Measurements from ENCODE around the gene HECW1.

- TF ChIP-seq RB1 (IDR thresholded peaks at IDR 0.05; ENCODE audit: borderline replicate concordance) (no peak), CHD2 (IDR thresholded peaks at IDR 0.05; ENCODE audit: borderline replicate concordance, low read depth, low read length) (no peak), CTCF (IDR thresholded peaks at IDR 0.05 in 2 of 3, conservative IDR thresholded peaks at IDR 0.05 in 1 of 3; ENCODE audit: control insufficient read depth in 2 of 3, extremely low read depth in 1 of 3, insufficient read depth in 1 of 3, low read depth in 3 of 3, low read length in 3 of 3) (no peak), TAF1 (IDR thresholded peaks at IDR 0.05; ENCODE audit: borderline replicate concordance, low read depth, low read length) (no peak), MEF2A (IDR thresholded peaks at IDR 0.05; ENCODE audit: insufficient read depth, low read depth, low read length) (no peak), ZNF274 (IDR thresholded peaks at IDR 0.05; ENCODE audit: insufficient read depth, insufficient read length) (no peak), MTA2 (IDR thresholded peaks at IDR 0.05; ENCODE audit: low read depth) (no peak), CBFB (IDR thresholded peaks at IDR 0.05; ENCODE audit: low read depth) (no peak), POLR2AphosphoS5 (IDR thresholded peaks at IDR 0.05; ENCODE audit: low read length) (no peak), ZBTB4 (CRISPR knock-in tag; IDR thresholded peaks at IDR 0.05) (no peak), MEF2B (IDR thresholded peaks at IDR 0.05; ENCODE audit: partially characterized antibody, poor library complexity, severe bottlenecking) (no peak), NRF1 (conservative IDR thresholded peaks at IDR 0.05; ENCODE audit: low read depth, low read length) (no peak)
Measured at GRCh38 chr7:43240565-43240964, 128.1 kb downstream of the HECW1 start.

Data from GM12878 (cell line).